ENCODE measurements around the gene CYB561D1.
A peak's percentile ranks its signal among the peaks of the same experiment; 100 is the strongest.

The CYB561D1 gene

DNA sequence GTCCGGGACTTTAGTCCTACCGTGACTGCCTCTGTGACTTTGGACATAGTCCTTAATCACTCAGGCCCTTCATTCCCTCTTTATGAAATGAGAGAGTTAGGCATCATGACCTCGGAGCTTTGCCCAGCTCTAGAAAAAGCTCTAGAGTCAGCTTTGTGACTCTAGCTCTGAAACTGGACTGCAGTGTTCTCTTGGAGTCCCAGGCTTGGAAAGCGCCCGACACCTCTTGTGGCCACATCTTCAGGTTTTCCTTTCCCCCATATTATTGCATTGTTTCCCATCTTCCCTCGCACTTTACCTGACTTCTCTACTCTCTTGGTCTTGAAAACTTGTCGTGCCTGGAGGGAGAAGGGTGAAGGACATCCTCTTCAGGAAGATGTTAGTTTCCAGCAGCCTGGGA is 28.1 kb downstream of the CYB561D1 start:
- no peak overlapping the region for H3K27ac ChIP-seq

DNA sequence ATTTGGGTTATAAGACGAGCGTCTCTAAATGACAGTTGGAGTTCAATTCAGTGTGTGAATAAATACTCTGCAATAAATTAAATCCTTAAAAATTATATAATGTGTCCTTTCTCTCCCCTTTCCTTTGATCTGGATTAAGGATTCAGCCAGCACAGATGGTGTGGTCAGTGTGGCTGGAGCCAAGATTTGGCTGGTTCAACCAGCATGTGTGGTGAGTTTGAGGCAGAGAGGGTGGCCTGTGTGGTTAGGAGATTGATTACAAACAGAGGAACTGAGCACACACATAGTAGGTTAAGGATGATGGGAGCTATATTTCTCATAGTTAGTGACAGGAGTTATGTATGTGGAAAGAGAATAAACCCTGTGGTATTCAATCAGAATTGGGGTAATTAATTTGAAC is 29.8 kb downstream of the CYB561D1 start:
- no peak overlapping the region for H3K4me3 ChIP-seq
- no peak overlapping the region for H3K27ac ChIP-seq

More for the DNA sequence above, 28.1 kb downstream of the CYB561D1 start:
- H3K4me3 ChIP-seq: no peak overlapping the region

DNA sequence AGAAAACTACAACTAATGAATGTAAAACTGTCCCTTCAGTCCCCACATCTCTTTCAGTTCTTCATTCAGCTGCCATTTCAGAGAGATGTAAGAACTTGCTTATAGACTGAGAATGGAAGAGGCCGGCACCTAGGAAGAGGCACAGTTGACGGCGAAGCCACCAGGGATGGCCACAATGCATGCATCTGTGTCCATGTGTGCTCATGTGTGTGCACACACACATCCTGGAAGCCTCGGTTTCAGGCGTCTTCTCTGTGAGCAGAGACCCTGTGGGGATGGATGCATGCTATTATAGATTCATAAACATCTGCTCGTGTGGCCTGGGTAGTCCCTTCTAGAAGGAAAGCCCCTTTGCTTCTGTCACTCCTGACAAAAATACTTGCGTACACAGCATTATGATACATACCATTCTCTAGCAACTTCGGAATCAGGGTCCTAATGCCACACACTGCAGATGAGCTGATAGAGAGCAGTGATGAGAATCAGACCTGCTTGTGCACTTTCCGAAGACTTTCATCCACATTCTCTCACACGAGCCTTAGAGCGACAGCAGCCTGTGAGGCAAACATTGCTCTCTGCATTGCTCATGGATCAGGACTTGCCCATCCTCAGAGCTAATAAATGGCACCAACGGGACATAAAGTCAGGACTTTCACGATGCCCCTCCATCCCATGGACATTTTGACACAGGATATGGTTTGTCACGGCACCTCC is 33.4 kb downstream of the CYB561D1 start:
- H3K27ac ChIP-seq: no peak overlapping the region

DNA sequence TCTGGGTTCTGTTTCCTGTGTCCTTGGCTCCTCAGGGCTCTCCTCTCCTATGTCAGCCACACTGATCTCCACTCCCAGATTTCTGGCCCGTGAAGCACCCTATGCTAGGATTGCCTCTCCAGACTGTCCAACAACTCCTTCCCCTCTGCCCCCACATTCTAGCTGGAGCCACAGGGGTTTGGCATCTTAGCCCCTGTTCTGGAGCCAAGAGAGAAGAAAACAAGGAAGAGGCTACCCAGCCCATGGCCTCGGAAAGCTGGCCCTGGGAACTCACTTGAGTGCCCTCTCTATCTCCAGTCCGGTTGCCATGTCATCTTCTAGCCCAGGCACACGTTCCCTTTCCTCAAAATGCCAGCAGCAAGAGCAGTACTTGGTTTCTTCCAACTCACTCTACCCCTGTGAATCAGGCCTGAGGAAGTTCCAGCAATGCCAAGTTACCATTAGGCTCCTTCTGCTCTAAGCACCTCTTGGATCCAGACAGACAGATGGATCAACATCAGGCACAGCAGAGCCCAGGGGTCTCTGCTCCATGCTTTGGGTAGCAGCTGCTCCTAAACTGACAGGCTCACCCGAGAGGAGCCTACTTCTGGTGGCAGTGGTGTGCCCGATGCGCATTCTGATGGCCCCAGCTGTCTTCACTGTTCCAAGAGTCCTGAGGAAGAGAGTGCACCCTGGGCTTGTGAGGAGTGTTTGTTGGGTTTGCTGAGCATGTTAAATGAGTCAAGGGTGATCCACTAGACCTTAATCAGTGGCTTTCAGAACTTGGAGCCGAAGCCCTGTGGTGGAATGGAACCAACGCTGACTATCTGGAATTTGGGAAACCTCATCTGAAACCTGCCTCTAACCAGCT is 34.2 kb downstream of the CYB561D1 start:
- no peak overlapping the region for H3K4me3 ChIP-seq
- H3K27ac ChIP-seq: no peak overlapping the region

More for the DNA sequence above, 33.4 kb downstream of the CYB561D1 start:
- H3K4me3 ChIP-seq: no peak overlapping the region

- Histone ChIP-seq H3K4me3 (no peak overlapping the region), H3K27ac (no peak overlapping the region)
These were observed 34.8 kb downstream of the CYB561D1 start for GRCh38 chr1:109528712-109529111.

- Histone ChIP-seq H3K4me3 (no peak overlapping the region), H3K27ac (no peak overlapping the region)
These were observed 36.1 kb downstream of the CYB561D1 start for GRCh38 chr1:109529881-109530456.

DNA sequence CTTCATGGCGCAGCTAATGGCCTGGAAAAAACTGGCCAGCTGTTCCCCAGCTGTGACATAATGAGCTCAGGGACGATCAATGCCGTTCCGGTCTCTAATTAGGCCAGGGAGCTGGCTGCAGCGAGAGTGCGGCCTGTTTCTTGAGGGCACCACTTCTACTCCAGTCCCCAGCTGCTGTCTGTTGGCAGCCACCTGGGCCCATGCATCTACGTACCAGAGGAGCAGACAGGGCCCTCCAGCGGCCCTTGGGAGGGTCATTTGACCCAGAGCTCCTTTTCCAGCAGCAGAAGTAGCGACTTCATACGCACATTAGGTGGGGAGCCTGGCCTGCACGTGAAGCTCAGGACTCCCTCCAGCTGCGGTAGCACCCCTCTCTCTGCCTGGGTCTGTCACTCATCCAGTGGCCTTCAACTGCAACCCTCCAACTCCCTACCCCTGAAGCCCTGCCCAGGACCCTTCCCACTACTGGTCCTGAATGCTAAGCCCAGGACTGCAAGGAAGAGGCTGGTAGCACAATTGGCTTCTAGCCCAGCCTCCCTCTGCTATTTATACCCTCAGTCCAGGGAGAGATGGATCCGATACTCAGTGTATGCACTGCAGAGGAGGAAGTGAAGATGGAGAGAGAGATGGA is 36.7 kb downstream of the CYB561D1 start:
- Histone ChIP-seq H3K4me3 (no peak overlapping the region), H3K27ac (no peak overlapping the region)

GRCh38 chr1:109531380-109531779 is 37.5 kb downstream of the CYB561D1 start:
- Histone ChIP-seq H3K4me3 (no peak overlapping the region), H3K27ac (no peak overlapping the region)

DNA sequence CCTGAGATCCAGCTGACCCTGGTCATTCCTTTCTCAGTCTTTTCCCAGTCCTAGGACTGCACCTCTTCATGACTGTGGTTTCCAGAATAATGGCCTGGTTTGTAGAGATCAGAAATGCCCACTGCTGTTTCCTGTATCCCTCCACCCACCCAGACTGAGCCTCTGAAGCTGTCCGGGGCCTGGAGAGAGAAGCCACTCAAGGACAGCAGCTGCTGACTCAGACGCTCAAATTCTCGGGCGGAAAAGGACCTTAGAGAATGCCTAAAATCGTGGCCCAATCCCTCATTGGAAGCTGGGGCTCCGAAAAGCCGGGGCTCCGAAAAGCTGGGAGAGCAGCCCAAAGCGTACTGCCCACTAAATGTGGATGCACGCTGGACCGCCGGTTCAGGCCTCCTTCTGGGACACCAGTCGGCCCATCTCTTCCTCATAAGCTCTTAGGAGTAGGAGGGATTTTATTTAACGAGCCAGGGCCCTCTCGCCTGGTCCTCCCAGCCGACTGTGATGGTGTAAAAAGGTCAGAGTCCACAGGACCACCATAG is 38.0 kb downstream of the CYB561D1 start:
- peak overlapping the region in 1 of 7 experiments; percentile 25 for H3K4me3 ChIP-seq
- peak overlapping the region in 2 of 21 experiments; percentile 60 to 82 for H3K27ac ChIP-seq

GRCh38 chr1:109532365-109533136 is 38.7 kb downstream of the CYB561D1 start:
- H3K4me3 ChIP-seq: peak overlapping the region in 3 of 7 experiments; percentile 5 to 25 (median 11)
- peak overlapping the region in 15 of 21 experiments; percentile 4 to 82 (median 55) for H3K27ac ChIP-seq

GRCh38 chr1:109534307-109534858 is 40.5 kb downstream of the CYB561D1 start:
- no peak overlapping the region for H3K27ac ChIP-seq
- no peak overlapping the region for H3K4me3 ChIP-seq

DNA sequence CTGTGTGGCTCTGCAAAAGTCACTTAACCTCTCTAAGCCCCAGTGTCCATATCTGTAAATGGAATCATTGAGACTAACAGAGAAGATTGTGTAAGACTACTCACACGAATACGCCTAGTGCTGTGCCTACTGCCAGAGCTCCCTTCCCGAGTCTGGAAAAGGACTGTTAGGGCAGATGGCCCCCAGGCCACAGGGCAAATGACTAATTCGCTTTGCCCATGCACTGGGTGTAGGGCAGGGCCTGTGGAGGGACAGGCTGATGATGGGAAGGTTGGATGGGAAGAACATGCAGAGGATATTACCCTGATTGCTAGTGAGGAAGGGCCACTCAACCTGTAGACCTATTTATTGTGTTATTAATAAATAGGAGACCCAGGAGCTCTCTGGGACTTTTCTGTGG is 41.6 kb downstream of the CYB561D1 start:
- no peak overlapping the region for H3K27ac ChIP-seq
- no peak overlapping the region for H3K4me3 ChIP-seq

GRCh38 chr1:109535971-109536491 is 42.1 kb downstream of the CYB561D1 start:
- Histone ChIP-seq H3K4me3 (no peak overlapping the region), H3K27ac (no peak overlapping the region)

DNA sequence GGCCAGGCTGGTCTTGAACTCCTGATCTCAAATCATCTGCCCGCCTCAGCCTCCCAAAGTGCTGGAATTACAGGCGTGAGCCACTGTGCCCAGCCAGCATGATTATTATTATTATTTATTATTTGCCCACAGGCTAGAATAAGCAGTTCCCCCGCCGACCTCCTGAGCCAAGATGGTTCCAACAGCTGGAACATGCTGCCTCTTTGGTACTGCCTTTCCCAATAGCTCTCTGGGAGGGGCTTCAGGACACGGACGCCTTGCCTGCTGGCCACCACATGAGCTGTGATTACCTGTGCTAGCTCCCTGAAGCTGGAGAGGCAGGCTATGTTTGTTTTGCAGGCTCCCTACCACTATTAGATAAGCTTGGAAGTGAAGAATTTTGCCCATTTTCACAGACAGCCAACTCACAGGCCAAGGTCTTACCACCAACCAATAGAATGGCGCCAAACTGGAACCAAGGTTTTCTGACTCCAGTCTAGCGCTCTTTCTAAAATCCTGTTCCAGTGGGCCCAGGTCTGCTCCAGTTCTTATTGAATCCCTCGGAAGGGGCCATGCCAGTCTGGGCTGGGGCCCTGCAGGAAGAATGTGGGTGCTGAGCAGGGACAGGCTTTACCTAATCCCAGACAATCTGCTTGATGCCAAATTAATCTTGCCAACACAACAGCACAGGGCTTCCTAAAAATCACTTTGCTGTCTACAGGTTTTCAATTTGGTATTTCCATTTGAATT is 43.7 kb downstream of the CYB561D1 start:
- H3K27ac ChIP-seq: no peak overlapping the region

GRCh38 chr1:109538827-109539555 is 45.1 kb downstream of the CYB561D1 start:
- H3K4me3 ChIP-seq: no peak overlapping the region

More for the DNA sequence above, 43.7 kb downstream of the CYB561D1 start:
- no peak overlapping the region for H3K4me3 ChIP-seq

GRCh38 chr1:109539676-109540075 is 45.8 kb downstream of the CYB561D1 start, which contains the start of gene GPR61:
GPR61 (plus strand) TSS chr1:109539872; CDS start chr1:109543023, 3,151 bp downstream.
- no peak within 1 kb of the TSS for H3K4me3 ChIP-seq

More at GRCh38 chr1:109538827-109539555, 45.1 kb downstream of the CYB561D1 start:
- H3K27ac ChIP-seq: no peak overlapping the region

GRCh38 chr1:109541102-109541501 is 47.2 kb downstream of the CYB561D1 start:
- Histone ChIP-seq H3K27ac (no peak overlapping the region), H3K4me3 (no peak overlapping the region)

More at GRCh38 chr1:109539676-109540075, 45.8 kb downstream of the CYB561D1 start, which contains the start of gene GPR61:
- H3K27ac ChIP-seq: no peak within 1 kb of the TSS

Measured in skin epidermis (tissue), 12 donors.